Sigmoid colon (tissue), 7 donors: ENCODE data around the gene IRX6. TPM values are rescaled to one million over a fixed set of nuclear protein-coding genes. Genes with fewer than 3 reads are reported as not detected.

ENCODE experiments used
- DNase-seq: peaks from one replicate; pipeline ENCODE4 v3.0.0-alpha.2; 2019
- H3K27ac ChIP-seq, 4 donors: fragments of 200-600 bp; sonication (generic); one replicate each; pipeline ENCODE4 v1.5.1; 2016 to 2019; ENCODE audit warnings: mild to moderate bottlenecking in 1 of 4
- H3K27me3 ChIP-seq, 3 donors: fragments of 200-600 bp; sonication (generic); one replicate each; pipeline ENCODE4 v1.5.1; 2019; ENCODE audit warnings: mild to moderate bottlenecking in 1 of 3
- H3K36me3 ChIP-seq, 4 donors: fragments of 200-600 bp; sonication (generic); one replicate each; pipeline ENCODE4 v1.5.1; 2016 to 2019
- H3K4me1 ChIP-seq, 4 donors: fragments of 200-600 bp; sonication (generic); one replicate each; pipeline ENCODE4 v1.5.1; 2017 to 2019
- H3K4me3 ChIP-seq, 4 donors: fragments of 200-600 bp; sonication (generic); one replicate each; pipeline ENCODE4 v1.5.1; 2017 to 2019; ENCODE audit warnings: mild to moderate bottlenecking in 2 of 4, moderate library complexity in 1 of 4
- H3K9me3 ChIP-seq, 4 donors: fragments of 200-600 bp in 3 of 4; sonication (generic) in 3 of 4; one replicate each; pipeline versions ENCODE4 v1.5.1 to v1.6.1; 2013 to 2019
- EP300 ChIP-seq, 4 donors: sonication (generic); formaldehyde crosslinking; IDR thresholded peaks; one replicate each; pipeline ENCODE4 v1.6.1; 2017; ENCODE audit warnings: antibody characterized with exemption in 4 of 4
- POLR2A ChIP-seq, 2 donors: fragments of 450-650 bp; IDR thresholded peaks; one replicate each; pipeline ENCODE4 v1.6.1; 2016; ENCODE audit warnings: antibody characterized with exemption in 2 of 2, mild to moderate bottlenecking in 2 of 2, moderate library complexity in 2 of 2
- POLR2AphosphoS5 ChIP-seq, 4 donors: sonication (generic); formaldehyde crosslinking; IDR thresholded peaks; one replicate each; pipeline ENCODE4 v1.6.1; 2017; ENCODE audit warnings: antibody characterized with exemption in 4 of 4
- WGBS, 2 donors: extraction: QIAGEN DNeasy Blood & Tissue Kit; methylation state at CpG; one replicate each; pipeline ENCODE4 v1.1.7; 2013; 5-methylcytosine and 5-hydroxymethylcytosine counted together
- intact Hi-C: fragments of 100-400 bp; cut with DNase I; formaldehyde crosslinking; loops from one replicate; pipeline ENCODE4 v1.15.1; 2023
- polyA plus RNA-seq, 3 donors: library from polyadenylated mRNA; stranded (reverse); fragments of 200-250 nt; gene quantifications; one replicate each; pipeline ENCODE4 v1.2.3, GENCODE V29; 2013
- total RNA-seq, 4 donors: library from RNA; depleted of rRNA; stranded (reverse); fragments of >200 nt; gene quantifications; one replicate each; pipeline ENCODE4 v1.1.0, GENCODE V29; 2016
- TF ChIP-seq, protein P1 (sequence below), 4 experiments: fragments of 450-650 bp in 3 of 4; fragments of 200-600 bp in 1 of 4; IDR thresholded peaks; one replicate each; pipeline ENCODE4 v1.5.1; 2016 to 2019; ENCODE audit warnings: antibody characterized with exemption in 4 of 4, mild to moderate bottlenecking in 3 of 4, moderate library complexity in 2 of 4
- donor health status: healthy with polysubstance abuse.
- donor health status: Bipolar disorder and iron deficiency.
- donor health status: healthy.

IRX6 gene
- total and polyA plus RNA-seq, 7 donors = under 0.01 to 0.83 (median 0.23) TPM; not detected in 2

DNA sequence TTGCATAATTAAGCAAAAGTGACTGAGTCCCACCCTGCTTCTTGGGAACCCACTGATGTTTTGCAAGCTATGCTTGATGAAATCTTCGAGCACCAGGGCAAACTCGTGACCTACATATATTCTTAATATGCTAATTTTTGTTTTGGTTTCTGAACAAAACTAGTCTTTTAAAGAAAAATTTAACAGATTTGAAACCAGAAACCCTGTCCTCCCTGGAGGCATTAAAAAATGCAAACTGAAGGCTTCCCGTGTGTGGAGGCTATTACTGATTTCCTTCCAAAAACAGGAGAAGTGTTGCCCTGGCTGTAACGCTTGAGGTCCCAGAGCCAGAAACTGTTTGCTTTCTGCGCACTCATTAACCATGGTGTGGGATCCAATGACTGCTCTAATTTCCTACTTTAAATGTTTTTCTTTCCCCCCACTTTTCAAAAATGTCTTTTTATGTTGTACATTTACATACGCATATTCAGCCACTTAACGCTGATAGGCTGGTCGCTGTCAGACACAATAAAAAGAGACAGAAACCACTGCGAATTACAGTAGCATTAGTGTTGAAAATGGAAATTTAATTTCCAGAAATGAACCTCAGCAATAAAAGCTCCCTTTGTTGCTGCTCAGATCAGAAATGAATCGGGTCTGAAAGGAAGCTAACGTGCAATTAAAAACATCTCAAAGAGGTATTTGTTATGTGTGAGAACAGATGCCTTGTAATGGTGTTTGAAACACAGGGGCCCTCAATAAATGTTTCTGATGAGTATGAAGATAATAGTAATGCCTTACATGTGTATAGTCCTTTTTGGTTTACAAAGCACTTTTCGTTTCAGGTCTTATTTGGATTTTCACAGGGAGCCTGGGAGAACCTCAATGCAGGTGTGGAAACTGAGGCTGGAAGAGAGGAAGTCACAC, 39.9 kb upstream of the IRX6 start:
- WGBS, 2 donors = 25 to 48% methylated on average over 12 of the region's 12 CpGs
- no peak for TF ChIP-seq EP300 (IDR thresholded peaks at IDR 0.05)
- no peak for TF ChIP-seq POLR2A (IDR thresholded peaks at IDR 0.05)
- TF ChIP-seq, protein P1, sequence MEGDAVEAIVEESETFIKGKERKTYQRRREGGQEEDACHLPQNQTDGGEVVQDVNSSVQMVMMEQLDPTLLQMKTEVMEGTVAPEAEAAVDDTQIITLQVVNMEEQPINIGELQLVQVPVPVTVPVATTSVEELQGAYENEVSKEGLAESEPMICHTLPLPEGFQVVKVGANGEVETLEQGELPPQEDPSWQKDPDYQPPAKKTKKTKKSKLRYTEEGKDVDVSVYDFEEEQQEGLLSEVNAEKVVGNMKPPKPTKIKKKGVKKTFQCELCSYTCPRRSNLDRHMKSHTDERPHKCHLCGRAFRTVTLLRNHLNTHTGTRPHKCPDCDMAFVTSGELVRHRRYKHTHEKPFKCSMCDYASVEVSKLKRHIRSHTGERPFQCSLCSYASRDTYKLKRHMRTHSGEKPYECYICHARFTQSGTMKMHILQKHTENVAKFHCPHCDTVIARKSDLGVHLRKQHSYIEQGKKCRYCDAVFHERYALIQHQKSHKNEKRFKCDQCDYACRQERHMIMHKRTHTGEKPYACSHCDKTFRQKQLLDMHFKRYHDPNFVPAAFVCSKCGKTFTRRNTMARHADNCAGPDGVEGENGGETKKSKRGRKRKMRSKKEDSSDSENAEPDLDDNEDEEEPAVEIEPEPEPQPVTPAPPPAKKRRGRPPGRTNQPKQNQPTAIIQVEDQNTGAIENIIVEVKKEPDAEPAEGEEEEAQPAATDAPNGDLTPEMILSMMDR (IDR thresholded peaks at IDR 0.05) = no peak
- no peak for TF ChIP-seq POLR2AphosphoS5 (IDR thresholded peaks at IDR 0.05)

DNA sequence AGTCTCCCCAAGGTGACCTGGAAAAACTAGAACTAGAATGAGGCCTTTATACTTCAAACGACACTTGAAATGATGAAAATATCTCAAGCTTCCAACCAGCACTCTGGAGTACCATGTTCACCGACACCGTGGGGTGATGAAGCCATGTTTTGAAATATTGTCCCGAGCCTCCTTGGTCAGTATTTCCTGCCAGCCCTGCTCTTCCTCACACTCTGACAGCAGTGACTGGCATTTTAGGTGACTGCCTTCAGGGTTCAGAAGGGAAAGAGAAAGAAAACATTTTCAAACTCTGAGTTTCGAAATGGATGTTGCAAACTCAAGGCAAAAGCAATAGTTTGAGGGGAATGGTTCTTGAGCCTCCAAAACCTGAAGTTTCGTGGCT, 39.3 kb upstream of the IRX6 start:
- Histone ChIP-seq H3K4me1 (no peaks in the 10 kb centered on the region), H3K36me3 (no peaks in the 10 kb centered on the region), H3K9me3 (no peaks in the 10 kb centered on the region), H3K27ac (no peak overlapping the region), H3K4me3 (no peak overlapping the region), H3K27me3 (peaks cover 0 to 7% (median 0%) of the 10 kb centered on the region in 3 donors)
- no peak for TF ChIP-seq POLR2AphosphoS5 (IDR thresholded peaks at IDR 0.05)
- no peak for TF ChIP-seq POLR2A (IDR thresholded peaks at IDR 0.05)
- TF ChIP-seq EP300 (IDR thresholded peaks at IDR 0.05) = no peak
- TF ChIP-seq, protein P1 (IDR thresholded peaks at IDR 0.05) = no peak
- 78 to 79% methylated on average over 6 of the region's 6 CpGs for WGBS, 2 donors
- intact Hi-C loops = no loop called here
- DNase-seq = no peak

More for the DNA sequence above, 39.9 kb upstream of the IRX6 start:
- H3K36me3 ChIP-seq = no peaks in the 10 kb centered on the region
- intact Hi-C loops = no loop called here
- H3K4me1 ChIP-seq = no peaks in the 10 kb centered on the region
- no peak overlapping the region for H3K4me3 ChIP-seq
- H3K27me3 ChIP-seq = peaks cover 0 to 7% (median 0%) of the 10 kb centered on the region in 3 donors
- DNase-seq = no peak
- H3K9me3 ChIP-seq = no peaks in the 10 kb centered on the region
- no peak overlapping the region for H3K27ac ChIP-seq

DNA sequence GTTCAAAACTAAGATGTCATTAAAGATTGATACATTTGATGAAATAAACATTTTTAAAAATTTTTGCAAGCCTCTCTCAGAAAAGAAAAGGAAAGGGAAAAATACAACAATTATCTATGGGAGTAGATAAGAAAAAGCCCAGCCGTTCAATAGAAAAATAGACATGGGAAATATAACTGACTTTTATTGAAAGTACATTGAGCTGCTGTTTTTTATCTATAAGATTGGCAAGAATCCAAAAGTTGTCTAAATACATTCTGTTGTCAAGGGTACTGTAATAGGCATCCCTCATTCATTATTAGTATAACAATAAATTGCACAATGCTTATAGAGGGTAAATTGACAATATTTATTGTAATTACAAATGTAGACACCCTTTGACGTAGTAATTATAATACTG, 38.4 kb upstream of the IRX6 start:
- Histone ChIP-seq H3K27ac (no peak overlapping the region), H3K36me3 (no peaks in the 10 kb centered on the region), H3K4me3 (no peak overlapping the region), H3K27me3 (peaks cover 0 to 6% (median 0%) of the 10 kb centered on the region in 3 donors), H3K9me3 (no peaks in the 10 kb centered on the region), H3K4me1 (no peaks in the 10 kb centered on the region)
- intact Hi-C loops = no loop called here
- 44 to 72% methylated on average over 2 of the region's 2 CpGs for WGBS, 2 donors
- TF ChIP-seq POLR2AphosphoS5 (IDR thresholded peaks at IDR 0.05) = no peak
- no peak for TF ChIP-seq EP300 (IDR thresholded peaks at IDR 0.05)
- TF ChIP-seq POLR2A (IDR thresholded peaks at IDR 0.05) = no peak
- TF ChIP-seq, protein P1 (IDR thresholded peaks at IDR 0.05) = no peak
- no peak for DNase-seq

DNA sequence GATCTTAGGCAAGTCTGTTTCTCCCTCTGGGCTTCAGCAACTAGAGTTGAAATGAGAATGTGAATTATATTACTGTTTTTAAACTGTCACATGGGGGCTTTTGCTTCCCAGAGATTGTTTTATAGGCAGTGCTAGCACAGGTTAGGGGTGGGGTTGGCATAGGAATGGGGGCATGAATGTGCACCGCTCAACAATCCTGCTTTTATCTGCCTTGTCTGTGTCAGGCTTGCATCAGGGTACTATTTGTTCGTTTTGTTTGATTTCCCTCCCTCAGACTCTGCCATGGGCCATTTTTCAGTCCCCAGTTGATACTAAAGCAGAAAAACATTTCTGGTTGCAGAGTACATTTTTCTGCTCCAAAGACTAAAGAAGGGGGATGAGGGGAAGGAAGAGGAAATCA, 34.6 kb upstream of the IRX6 start:
- no peaks in the 10 kb centered on the region for H3K36me3 ChIP-seq
- intact Hi-C loops = no loop called here
- H3K27ac ChIP-seq = no peak overlapping the region
- no peaks in the 10 kb centered on the region for H3K27me3 ChIP-seq
- H3K4me1 ChIP-seq = peaks cover 0 to 3% (median 1%) of the 10 kb centered on the region in 4 donors
- H3K4me3 ChIP-seq = no peak overlapping the region
- no peaks in the 10 kb centered on the region for H3K9me3 ChIP-seq
- no peak for TF ChIP-seq POLR2AphosphoS5 (IDR thresholded peaks at IDR 0.05)
- no peak for TF ChIP-seq POLR2A (IDR thresholded peaks at IDR 0.05)
- no peak for TF ChIP-seq EP300 (IDR thresholded peaks at IDR 0.05)
- TF ChIP-seq, protein P1 (IDR thresholded peaks at IDR 0.05) = no peak
- no peak for DNase-seq
- 26 to 63% methylated on average over 2 of the region's 2 CpGs for WGBS, 2 donors
